HG03280 (cell line): Measurements from ENCODE around the gene P2RY2.
"Not testable (repeated sequence)": the region's sequence is repeated elsewhere in the genome, so short reads cannot be mapped to it uniquely, and the experiment has no call there.

ENCODE experiments used
- ATAC-seq: cut with Tn5 transposase; IDR thresholded peaks from one replicate; pipeline ENCODE4 v1.9.1; 2021; ENCODE audit warnings: mild to moderate bottlenecking, moderate library complexity; ENCODE audit not compliant: unreplicated experiment

The P2RY2 gene

DNA sequence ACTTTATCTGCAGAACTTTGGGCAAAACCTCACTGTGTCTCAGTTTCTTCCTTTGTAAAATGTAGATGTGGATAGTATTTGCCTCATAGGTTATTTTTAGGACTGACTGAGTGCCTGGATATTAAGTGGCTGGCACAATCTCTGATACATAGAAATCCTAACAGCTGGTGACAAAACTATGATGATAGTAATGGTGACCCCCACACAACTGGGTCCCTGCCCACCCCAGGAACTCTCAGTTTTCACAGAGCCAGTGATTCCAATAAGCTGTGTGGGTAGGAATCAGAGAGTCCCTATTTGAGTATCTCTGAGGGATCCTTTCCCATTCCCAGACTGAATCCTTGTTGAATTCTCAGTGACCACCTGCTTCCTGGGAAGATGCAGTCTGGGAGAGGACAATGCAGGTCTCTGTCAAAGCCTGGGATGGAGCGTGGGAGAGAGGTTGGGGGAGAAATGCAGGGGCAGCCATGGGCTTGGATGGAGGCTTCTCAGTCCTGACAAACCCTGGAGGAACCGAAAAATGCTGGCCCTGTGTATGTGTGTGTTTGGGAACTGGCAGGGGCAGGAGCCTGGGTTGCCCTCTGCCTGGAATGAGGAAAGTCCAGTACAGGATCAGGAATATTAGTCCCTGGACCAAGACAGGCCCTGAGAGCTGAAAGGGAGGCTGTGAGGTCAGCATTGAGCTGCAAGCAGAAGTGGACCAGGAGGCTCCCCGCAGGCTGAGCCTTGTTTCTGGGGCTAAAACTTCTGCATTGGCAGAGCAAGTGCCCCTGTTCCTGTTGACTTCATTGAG lies 48.0 kb downstream of the P2RY2 start:
- ATAC-seq: no peak

DNA sequence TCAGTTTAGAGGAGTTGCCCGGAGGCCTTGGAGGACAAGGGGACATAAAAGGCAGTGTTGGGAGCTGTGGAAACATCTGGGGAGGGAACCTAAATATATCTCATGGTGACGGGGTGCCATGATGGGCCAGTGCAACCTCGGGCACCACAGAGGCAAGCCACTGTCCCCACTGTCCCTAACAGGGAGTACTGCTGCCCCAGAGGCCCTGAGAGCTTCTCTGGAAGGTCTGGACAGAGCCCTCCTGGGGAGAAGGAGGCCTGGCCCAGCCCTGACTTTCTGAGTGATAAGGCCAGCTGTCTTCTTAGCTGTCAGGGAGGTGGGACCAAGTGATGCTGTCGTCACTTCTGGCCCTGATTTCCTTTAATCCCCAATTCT lies 48.6 kb downstream of the P2RY2 start:
- ATAC-seq: no peak

DNA sequence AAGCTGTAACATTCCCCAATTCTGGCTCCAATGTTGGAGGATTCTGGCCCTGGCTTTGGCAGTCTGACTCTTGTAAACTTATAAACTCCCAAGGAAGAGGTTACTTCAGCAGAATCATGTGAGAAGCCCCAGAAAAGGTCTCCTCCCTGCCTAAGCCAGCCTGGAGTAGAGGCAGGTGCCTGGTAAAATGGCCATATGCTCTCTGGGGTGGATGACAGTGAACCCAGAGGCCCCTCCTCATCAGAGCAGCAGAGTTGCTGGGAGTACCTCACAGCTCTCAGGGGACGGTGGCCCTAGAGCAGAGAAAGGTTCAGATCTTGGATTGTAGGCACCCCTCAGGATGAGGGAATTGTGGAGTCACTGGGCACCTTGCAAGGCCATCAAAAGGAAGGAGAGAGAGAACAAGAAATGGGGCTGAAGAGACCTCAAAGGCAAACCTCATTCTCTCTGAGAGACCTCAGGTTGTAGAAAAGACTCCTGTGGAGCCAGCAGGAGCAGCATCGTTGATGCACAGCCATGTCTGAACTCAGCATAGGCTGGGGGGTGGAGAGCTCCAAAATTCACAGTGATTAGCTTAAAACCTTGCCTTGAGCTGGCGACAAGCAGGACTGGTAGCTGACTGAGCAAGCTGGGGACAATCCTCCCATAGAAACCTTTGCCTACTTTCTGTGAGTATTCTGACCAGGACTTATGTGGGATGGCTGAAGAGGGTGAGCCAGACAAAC lies 49.2 kb downstream of the P2RY2 start:
- ATAC-seq: no peak

DNA sequence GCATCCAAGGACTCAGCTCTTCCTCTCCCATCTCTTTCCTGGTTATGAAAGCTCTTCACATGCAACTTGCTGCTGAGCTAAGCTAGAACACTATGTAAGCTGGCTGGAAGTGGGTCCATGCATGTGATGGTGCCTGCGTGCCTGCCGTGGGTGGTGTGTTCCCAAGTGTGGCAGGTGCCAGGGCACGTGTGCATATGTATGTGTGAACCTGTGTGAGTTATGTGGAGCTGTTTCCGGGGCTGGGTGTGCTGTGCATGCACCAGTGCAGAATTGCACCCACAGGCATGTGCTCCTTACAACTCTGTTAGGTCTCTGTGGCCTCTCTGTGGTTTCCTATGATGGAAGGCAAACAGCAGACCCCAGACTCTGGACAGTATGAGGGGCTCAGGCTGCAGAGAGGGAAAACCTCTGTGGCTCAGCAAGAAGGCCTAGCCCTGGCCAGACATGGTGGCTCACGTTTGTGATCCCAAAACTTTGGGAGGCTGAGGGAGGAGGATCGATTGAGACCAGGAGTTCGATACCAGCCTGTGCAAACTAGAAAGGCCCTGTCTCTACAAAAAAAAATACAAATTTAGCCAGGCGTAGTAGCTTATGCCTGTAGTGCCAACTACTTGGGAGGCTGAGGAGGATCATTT lies 49.9 kb downstream of the P2RY2 start:
- no peak for ATAC-seq

DNA sequence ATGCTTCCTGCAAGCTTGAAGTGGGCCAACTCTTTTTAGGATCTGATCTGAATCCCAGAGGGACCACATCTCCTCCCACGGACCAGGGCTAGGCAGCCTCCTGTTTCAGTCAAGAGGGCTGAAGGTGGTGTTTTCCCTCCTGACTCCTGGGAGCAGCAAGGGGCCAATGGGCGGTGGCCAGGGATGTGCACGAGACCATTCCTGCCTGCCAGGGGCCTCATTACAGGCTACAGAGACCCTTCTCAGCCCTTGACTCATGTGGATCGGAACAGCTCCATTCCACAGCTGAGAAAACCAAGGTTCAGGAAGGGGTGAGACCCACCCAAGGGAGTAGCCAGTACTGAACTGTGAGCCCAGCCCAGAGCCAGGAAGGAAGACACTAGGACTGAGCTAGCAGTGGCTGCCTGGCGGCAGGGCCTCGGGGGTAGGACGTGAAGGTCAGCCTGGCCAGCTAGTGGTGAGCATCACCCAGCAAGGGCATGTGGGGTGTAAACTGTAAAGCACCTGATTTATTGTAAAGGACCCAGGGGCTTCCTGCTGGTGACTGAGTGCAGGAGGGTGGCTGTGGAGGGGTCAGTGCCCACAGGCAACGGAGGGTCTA lies 50.7 kb downstream of the P2RY2 start:
- ATAC-seq: no peak

DNA sequence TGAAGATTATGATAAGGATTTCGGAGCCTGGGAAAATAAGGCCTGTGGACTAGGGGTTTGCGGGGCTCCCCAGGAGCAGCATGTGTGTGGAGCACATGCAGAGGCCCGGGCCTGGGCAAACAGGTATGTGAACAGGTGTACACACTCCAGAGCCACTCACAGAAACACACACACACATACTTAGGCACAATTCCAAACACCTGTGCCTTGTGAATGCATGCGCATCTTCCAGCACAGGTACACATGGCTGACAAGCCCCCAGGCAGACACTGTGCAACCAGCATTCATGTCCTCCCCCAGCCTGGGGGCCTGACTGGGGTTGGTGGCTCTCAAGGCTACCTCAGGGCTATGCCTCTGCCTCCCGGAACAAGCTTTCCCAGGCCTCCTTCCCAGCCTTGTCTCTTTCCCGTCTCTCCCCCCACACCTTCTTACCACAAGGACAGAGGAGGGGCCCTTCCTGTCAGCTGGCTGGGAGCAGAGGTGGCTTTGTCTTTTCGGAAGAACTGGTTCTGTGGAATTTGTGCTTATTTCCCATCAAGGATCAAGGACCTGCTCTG lies 51.5 kb downstream of the P2RY2 start:
- no peak for ATAC-seq

DNA sequence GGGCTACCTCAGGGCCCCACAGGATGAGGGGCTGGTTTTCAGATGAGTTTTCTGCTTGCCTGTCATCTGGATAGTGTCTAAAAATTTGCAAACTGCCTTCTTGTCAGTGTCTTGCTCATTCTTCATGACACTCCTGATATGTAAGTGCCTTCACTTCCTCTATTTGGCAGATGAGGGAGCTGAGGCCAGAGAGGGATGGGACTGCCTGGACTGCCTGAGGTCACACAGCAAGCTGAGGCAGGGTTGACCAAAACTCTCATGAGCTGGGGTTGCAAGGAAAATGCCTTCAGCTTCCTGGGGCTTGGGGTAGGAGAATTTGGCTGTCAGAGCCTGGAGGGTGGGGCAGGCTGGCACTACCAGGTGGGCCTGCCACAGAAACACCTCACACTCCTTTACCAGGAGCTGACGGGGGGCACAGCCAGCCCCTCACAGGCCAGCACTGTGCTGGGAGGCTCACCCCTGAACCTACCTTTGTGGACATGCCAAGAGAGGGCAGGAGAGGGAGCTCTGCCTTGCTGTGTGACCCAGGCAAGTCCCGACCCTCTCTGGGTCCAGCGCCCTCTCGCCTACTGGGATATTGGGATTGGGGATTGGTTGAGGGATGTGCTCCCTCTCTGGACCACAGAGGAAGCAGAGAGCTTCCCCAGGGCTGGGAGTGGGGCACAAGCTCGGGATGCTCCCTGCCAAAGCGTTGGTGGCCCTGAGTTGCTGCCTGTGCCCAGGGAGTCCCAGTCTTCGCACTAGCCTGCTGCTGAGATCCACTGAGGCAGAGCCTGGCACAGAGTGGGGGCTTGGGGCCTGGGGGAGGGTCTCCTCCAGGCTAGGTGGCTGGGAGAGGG lies 52.2 kb downstream of the P2RY2 start:
- no peak for ATAC-seq

DNA sequence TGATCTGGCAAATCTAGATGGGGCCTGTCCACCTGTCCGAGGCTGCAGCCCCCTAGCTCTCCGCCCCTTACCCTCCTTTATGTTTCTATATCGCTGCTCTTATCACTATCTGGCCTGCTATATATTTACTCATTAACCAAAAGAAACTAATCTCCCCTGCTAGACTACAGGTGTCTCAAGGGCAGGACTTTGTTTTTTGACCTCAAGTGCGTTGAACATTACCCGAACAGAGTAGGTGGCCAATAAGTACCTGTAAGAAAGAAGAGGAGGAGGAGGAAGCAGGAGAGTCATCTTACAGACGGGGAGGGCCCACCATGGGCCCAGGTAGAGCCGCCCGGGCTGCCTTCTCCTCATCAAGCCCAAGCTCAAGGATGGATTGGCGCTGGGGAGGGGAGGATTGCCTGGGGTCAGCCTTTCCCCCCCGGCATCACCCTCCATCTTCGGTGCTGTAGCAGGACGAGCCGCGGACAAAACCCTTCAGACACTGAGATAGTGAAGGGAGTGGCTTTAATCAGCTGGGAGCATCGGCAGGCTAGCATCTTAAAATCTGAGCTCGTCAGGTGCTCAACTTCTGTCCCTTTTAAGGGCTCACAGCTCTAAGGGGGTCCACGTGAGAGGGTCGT lies 52.9 kb downstream of the P2RY2 start:
- ATAC-seq: no peak

DNA sequence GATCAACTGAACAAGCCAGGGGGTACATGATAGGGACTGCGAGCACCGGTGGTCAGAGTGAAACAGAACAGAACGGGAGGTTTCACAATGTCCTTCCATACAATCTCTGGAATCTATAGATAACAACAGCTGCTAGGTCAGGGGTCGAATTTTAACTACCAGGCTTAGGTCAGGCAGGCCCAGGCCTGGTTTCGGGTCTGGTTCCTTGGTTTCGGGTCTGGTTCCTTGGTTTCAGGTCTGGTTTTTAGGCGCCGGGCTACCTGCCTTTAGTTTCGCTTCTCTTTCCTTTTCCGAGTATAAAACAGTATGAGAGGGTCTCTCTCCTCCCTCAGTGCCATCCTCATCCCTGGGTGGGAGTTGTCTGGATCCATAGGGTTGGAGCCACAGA lies 53.4 kb downstream of the P2RY2 start:
- not testable (repeated sequence) for ATAC-seq

DNA sequence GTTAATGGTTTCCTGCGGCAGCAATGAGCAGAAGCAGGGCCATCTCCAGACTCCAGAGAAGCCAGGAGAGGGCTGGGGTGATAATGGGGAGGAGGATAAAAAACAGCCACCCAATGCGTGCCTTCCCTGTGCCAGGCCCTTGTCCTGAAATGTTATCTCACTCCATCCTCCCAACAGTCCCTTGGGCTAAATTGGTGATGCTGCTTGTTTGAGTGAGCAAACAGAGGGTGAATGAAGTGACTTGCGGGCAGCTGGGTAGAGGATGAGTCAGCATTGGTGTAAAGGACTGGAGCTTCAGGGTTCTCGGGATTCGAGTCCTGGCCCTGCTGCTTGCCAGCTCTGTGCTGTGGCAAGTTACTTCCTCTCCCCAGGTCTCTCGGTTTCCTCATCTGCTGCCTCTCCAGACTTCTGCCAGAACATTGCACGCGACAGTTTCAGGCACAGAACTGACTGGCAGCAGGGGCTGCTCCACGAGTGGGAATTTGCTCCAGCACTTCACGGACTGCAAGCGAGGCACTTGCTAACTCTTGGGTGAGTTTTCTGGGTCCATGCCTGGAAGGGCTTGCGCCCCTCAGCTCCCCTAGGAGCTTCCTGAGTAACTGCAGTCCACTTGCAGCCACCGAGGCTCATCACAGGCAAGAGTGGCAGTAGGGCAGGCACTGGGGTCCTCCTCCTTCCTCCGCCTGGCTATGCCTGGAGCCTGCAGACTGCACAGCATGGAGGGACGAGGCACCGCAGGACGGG lies 54.0 kb downstream of the P2RY2 start, which contains the start of gene P2RY6:
TSS of gene P2RY6 (plus strand) at position 403 of the 744 bp plus-strand sequence. CDS start 24,181 bp downstream, outside the sequence.
- ATAC-seq: no peak

DNA sequence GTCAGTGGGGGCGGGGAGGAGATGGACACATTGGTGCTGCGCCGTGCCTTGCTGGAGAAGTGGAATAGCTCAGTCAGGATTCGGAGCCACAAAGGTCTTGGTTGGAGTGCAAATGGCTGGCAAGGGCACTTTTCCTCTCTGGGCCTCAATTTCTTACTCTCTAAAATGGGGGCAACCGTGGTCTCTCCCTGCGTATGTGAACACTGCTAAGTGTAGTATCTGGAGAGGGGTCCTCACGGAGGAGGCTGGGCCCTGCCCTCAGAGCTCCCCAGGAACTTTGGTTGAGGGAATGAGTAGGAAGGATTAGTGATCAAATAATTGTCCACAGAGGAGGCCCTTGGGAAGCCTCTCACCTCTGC lies 54.6 kb downstream of the P2RY2 start:
- no peak for ATAC-seq

DNA sequence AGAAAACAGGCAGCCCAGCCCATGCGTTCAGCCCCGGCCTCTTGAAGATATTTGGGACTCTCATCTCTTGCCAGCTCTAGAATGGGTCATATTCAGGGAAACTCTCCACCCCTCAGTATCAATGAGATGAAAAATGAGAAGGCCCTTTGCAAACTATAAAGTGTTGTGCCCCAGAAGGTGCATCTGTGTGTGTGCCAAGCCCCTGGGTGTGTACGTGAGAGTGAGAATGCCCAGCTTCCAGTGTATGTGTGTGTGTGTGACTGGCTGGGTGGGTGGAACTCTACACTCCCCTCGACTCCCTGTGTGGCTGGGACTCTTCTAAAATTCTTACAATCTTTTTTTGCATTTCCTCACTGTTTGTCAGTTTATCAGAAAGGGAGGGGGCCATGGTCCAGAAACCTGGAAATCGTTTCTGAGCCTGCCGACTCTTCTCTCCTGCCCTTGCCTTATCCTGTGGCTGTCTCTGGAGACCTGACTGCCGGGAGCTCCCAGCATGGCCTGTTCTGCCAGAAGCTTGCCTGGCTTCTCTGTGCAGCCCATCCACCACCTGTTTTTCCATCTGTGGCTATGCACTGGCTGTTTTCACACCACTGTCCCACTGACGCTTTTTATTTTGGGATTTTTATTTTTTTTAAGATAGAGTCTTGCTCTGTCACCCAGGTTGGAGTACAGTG lies 55.3 kb downstream of the P2RY2 start:
- no peak for ATAC-seq

DNA sequence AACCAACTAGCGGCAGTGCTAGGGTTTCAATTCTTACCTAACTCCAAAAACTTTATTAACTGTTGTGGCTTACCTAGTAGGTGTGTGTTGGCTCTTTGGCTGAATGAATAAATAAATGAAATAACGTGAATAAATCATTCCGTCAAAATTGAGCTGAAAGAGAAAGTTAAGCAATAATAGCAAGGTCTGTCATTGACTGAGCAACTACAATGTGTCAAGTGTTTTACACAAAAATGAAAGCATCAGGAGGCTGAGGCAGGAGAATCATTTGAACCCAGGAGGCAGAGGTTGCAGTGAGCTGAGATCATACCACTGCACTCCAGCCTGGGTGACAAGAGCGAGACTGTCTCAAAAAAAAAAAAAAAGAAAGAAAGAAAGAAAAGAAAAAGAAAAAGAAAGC lies 56.1 kb downstream of the P2RY2 start:
- not testable (repeated sequence) for ATAC-seq

DNA sequence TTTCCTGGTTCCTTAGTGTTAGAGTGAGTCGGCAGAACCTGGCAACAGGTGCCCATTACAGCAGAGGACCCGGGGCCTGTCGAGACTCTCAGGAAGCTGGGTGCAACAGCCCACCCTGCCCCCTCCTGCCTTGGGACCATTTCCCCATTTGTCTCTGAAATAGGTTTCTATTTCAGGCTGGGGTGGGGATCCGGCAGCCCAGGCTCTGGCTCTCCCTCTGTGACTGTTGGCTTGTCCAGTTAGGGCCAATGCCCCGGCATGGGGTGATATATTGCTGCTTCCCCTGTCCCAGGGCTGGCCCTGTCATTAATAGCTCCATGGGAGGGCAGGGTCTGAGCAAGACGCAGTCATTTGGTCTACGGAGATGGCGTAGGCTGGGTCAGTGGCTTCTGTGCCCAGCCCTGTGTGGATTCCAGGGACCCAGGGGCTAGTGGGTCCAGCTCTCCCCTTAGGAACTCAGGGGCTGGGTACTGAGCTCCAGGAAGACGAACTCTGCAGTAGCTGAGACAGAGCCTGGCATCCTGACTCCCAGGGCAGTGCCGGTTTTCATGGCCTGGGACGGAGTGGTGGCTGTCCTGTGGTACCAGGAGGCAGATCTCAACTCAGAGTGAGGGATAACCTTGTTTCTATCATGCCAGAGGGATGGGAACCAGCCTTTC lies 56.8 kb downstream of the P2RY2 start:
- no peak for ATAC-seq

DNA sequence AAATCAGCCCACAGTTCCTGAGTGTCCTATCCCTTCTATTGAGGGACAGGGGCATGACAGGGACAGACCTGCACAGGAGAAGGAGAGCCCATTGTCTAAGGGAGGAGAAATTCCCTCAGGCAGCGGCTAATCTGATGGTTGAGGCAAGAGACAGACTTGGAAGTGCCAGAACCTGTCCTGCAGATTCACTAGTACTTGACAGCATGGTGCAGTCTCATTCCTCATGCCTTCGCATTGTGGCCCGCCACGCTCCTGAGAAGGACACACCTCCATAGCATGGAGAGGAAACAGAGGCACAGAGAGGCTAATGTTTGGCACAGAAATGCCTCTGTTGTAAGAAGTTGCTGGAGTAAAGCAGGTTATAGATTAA lies 57.3 kb downstream of the P2RY2 start:
- ATAC-seq: no peak

DNA sequence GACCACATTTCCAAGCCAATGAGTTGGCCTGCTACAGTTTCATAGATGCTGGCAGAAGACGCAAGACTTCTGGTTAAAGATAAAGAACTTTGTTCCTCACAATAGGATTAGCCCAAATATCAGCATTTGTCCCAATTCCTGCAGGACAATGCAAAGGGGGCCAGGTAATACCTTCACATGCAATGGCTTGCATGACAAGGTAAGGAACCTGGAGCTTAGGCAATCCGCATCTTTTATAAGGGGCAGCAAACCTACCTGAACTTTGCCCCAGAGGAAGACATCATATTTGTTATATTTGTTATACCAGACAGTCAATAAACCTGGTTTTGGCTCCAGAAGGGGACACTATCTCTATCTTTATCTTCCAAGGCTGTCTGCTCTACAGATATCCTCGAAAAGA lies 59.4 kb downstream of the P2RY2 start:
- no peak for ATAC-seq

DNA sequence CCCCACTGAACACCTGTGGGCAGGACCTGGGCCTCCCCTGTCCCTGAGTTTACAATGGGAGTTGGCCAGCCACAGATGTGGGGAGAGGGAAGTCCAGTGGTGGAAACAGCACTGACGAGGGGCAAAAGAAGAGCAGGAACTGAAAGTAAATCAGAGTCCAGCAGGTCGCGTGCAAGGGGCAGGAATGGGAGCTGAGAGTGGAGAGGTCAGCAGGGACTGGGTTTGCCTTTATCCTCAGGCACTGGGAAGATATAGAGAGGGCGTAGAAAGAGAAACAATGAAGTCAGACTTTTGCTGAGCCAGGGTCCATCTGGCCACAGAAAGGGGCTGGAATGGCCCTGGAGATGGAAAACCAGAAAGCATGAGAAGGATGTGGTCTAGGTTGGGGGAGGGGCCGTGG lies 62.5 kb downstream of the P2RY2 start:
- no peak for ATAC-seq

DNA sequence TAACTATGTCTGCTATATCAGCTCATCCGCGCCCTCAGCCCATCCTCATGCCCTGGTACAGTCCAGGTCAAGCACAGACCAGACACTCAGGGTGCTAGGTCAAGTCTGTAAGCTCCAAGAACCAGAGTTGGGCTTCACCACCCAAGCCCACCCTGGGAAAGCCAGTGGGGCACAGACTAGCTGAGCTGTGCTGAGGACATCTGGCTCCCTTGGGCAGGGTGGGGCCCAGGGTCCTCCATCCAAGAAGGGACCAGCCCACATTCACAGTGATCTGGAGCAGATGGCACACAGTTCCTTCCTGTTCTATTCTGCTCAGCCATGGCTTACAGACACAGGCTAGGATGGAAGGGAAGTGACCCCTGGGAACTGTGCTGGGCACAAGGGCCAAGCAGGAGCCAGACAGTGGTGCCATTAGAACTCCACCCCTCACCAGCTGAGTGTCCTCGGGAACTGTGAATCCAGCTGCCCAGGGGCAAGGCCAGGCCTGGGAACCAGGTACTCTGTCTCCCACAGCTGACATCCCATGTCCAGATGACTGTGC lies 63.2 kb downstream of the P2RY2 start:
- no peak for ATAC-seq
